Fibroblast of the aortic adventitia (primary cell): Measurements from ENCODE around the gene CHD6. TPM values are rescaled to one million over a fixed set of nuclear protein-coding genes. Genes with fewer than 3 reads are reported as not detected.

Source experiments
- DNase-seq: peaks from one replicate; pipeline ENCODE4 v3.0.0-alpha.2; 2010; ENCODE audit warnings: low read depth
- H3K4me3 ChIP-seq: 2 replicates; pipeline ENCODE4 v1.5.1; 2011; ENCODE audit warnings: low read depth, mild to moderate bottlenecking, control low read depth, low read length, moderate library complexity
- total RNA-seq: library from RNA; depleted of rRNA; stranded (reverse); fragments of >200 nt; gene quantifications from 2 replicates; pipeline ENCODE4 v1.2.3, GENCODE V29; 2012; ENCODE audit warnings: low replicate concordance
- TF ChIP-seq, protein P1 (sequence below): IDR thresholded peaks from 2 replicates; pipeline ENCODE4 v1.5.1; 2011; ENCODE audit warnings: mild to moderate bottlenecking, low read length, control low read depth, inconsistent platforms; ENCODE audit not compliant: insufficient read depth

CHD6 gene
- total RNA-seq, 1 donor: 29.7 TPM

DNA sequence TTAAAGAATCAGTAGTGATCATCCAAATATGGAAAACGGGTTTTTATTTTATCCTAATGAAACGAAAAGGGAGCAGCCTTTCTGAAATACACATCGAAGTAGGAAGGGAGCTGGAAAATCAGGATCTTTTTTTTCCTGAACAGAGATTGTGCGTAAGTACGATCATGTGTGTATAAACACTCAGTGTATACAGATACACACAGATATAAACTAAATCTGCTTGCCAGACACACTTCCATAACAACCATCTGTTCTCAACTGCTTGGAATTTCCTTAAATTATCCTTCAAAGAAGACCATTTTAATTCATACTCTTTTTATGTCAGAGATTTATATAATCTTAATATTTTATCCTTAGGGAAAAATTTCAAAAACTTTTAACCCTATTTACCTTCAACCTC, 110.7 kb downstream of the CHD6 start:
- TF ChIP-seq, protein P1, sequence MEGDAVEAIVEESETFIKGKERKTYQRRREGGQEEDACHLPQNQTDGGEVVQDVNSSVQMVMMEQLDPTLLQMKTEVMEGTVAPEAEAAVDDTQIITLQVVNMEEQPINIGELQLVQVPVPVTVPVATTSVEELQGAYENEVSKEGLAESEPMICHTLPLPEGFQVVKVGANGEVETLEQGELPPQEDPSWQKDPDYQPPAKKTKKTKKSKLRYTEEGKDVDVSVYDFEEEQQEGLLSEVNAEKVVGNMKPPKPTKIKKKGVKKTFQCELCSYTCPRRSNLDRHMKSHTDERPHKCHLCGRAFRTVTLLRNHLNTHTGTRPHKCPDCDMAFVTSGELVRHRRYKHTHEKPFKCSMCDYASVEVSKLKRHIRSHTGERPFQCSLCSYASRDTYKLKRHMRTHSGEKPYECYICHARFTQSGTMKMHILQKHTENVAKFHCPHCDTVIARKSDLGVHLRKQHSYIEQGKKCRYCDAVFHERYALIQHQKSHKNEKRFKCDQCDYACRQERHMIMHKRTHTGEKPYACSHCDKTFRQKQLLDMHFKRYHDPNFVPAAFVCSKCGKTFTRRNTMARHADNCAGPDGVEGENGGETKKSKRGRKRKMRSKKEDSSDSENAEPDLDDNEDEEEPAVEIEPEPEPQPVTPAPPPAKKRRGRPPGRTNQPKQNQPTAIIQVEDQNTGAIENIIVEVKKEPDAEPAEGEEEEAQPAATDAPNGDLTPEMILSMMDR: no peak
- no peak overlapping the region for H3K4me3 ChIP-seq
- no peak for DNase-seq

DNA sequence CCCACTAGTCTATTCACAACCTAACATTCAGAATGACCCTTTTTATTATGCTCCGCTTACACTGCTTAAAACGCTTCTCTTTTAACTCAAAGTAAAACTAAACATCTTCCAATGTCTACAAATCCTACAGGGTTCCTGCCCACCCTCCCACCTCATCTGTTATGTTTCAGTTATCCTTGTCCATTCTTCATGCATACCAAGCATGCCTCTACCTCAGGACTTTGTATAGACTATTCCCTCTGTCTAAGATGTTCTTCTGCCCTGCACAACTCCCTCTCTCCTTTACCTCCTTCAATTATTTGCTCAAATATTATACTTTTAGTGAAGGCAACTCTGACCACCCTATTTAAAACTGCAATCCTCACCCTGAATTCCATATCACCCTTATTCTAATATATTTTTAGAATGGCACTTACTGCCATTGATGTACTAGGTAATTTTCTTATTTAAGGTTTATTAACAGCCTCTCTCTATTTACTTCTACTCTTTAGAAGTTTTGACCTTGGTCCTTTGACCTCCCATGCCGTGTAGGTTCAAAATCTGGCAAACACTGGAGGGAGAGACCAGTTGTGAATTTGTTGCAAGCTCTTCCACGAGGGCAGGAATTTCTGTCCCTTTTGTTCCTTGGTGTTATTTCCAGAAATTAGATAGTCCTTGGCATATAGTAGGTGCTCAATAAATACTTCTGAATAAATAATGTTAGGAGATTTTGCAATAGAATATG, 111.8 kb downstream of the CHD6 start:
- no peak for DNase-seq
- TF ChIP-seq, protein P1: no peak
- H3K4me3 ChIP-seq: no peak overlapping the region

DNA sequence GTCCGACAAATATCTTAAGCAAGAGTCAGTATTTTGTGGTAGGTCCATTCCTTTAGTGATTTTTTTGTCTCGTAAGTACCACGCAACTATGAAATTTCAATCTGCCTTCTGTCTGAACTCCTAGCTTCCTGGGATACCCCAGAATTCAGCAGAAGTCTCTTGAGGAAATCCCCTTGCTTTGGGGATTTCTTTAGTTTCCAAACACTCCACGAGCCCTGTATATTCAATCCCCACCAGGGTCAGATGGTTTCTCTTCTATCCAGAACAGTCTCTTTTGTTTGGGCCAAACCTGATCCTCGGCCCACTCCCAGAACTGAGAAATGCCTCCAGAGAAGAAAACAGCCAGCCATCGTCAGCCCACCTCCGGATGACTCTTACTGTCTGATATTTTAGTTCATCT, 113.0 kb downstream of the CHD6 start:
- DNase-seq: no peak
- H3K4me3 ChIP-seq: no peak overlapping the region
- TF ChIP-seq, protein P1: no peak

DNA sequence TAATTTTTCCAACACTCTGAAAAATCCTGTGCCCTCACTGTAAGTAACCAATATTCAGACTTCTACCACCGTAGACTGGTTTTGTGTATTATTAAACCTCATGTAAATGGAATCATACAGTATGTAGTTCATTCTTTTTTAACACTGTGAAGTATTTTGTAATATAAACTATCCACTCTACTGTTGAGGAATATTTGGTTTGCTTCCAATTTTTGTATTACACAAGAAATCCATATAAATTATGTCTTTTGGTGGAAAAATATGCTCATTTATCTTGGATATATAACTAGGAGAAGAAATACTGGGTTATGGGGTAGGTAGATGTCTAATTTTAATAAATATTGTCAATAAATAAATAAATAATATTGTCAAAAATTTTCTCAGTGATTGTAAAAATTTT, 116.8 kb downstream of the CHD6 start:
- DNase-seq: peak; percentile 19

DNA sequence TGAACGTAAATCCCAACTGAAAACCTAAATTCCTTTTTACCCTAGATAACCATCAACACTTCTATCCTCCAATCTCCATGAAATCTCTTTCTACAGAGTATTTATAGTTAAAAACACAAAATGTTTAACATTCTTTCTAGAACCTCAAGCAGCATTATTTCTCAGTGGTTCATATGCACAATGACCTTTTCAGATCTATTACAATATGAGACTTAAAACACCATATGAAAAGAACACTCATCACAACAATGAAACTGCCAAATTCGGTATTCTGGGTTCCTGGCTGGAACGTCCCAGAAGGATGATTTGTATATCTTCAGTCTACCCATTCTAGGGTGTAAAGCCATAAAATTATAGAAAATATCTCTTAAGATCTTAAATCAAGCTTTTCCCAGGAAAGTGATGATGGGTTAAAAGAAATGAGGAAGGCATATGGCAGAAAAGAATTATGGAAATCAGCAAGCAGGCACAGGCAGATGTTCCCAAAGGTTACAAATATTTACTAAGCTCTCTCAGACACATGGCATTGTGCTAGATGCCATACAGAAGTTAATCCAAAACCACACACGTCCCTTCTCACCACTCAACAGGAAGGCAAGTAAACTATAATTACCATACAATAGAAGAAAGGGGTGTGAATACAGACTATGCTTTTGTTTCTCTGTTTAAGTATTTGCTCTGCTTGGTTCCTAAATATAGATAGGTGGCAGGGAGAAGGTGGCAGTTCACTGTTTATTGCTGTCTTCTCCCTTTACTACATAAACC, 118.0 kb downstream of the CHD6 start:
- H3K4me3 ChIP-seq: no peak overlapping the region
- no peak for DNase-seq
- TF ChIP-seq, protein P1: no peak

More for the DNA sequence above, 116.8 kb downstream of the CHD6 start:
- no peak overlapping the region for H3K4me3 ChIP-seq
- TF ChIP-seq, protein P1: no peak

DNA sequence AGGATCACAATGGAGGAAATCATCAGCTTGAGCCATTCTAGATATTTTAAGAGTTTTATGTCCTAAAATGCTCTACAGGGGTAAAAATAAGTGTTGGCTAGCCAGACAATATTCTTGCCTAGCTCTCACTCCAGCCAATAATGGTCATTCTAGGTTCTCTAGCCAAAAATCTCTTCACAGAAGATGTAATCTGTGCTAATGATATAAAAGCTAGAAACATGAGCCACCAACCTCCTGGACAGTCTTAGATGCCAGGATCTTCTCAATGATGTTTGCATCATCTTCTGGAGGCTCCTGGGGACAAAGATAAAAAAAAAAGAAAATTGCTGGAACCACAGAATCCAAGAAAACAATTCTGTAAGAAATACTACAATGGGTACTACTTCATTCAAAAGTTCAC, 119.1 kb downstream of the CHD6 start:
- TF ChIP-seq, protein P1: no peak
- H3K4me3 ChIP-seq: no peak overlapping the region
- DNase-seq: no peak
